B cell (primary cell): ENCODE results near the gene TCF3. TPM values are rescaled to one million over a fixed set of nuclear protein-coding genes. Genes with fewer than 3 reads are reported as not detected.

Experiments used
- ATAC-seq: fragments of 200-7000 bp; cut with Tn5 transposase; one replicate; pipeline ENCODE4 v1.10.0; 2021; ENCODE audit warnings: low read depth, mild to moderate bottlenecking, moderate number of reproducible peaks, moderate library complexity
- CTCF ChIA-PET: fragments of 350-600 bp; sonication (Branson Sonifier 250); formaldehyde crosslinking; loops from one replicate; lab custom pipeline; 2021; ENCODE audit warnings: antibody characterized with exemption, inconsistent platforms; lab: Charles Lee
- POLR2A ChIA-PET: fragments of 350-600 bp; sonication (Branson Sonifier 250); formaldehyde crosslinking; loops from one replicate; lab custom pipeline; 2021; ENCODE audit warnings: antibody characterized with exemption; lab: Charles Lee
- DNase-seq: peaks from one replicate; pipeline ENCODE4 v3.0.0; 2013
- H2AFZ ChIP-seq: 2 replicates; pipeline ENCODE4 v1.6.1; 2012; ENCODE audit warnings: mild to moderate bottlenecking, low read depth, low read length; ENCODE audit not compliant: insufficient read depth, poor library complexity, severe bottlenecking
- H3K27ac ChIP-seq, 2 donors: 1 replicate in 1 of 2; 2 replicates in 1 of 2; pipeline ENCODE4 v1.5.1; 2012 to 2013; ENCODE audit warnings: low read length in 2 of 2, mild to moderate bottlenecking in 2 of 2, moderate library complexity in 1 of 2
- H3K27me3 ChIP-seq, 4 experiments: fragments of 200-600 bp in 1 of 4; sonication (generic) in 1 of 4; replicated peaks in 1 of 4; 1 replicate in 2 of 4; 2 replicates in 2 of 4; pipeline versions ENCODE4 v1.6.1 to v1.7.0; 2013 to 2016; ENCODE audit warnings: low read length in 3 of 4, mild to moderate bottlenecking in 2 of 4, mixed read lengths in 1 of 4, moderate library complexity in 1 of 4; ENCODE audit not compliant: insufficient read depth in 4 of 4, control insufficient read depth in 3 of 4; ENCODE audit errors: control extremely low read depth in 1 of 4
- H3K36me3 ChIP-seq, 2 experiments: replicated peaks in 1 of 2; 1 replicate in 1 of 2; 2 replicates in 1 of 2; pipeline versions ENCODE4 v1.6.1 to v1.7.1; 2013; ENCODE audit warnings: low read length in 1 of 2; ENCODE audit not compliant: insufficient read depth in 2 of 2, control insufficient read depth in 1 of 2; ENCODE audit errors: control extremely low read depth in 1 of 2, extremely low read depth in 1 of 2
- H3K4me1 ChIP-seq, 2 donors: fragments of 200-600 bp in 1 of 2; sonication (generic) in 1 of 2; 1 replicate in 1 of 2; 2 replicates in 1 of 2; pipeline versions ENCODE4 v1.5.1 to v1.6.1; 2013 to 2017; ENCODE audit warnings: low read length in 2 of 2; ENCODE audit not compliant: control insufficient read depth in 2 of 2, insufficient read depth in 2 of 2
- H3K4me2 ChIP-seq: replicated peaks from 2 replicates; pipeline ENCODE3; 2012; ENCODE audit warnings: mild to moderate bottlenecking, low read depth, low read length; ENCODE audit not compliant: poor library complexity, severe bottlenecking
- H3K4me3 ChIP-seq, 5 experiments: fragments of 200-600 bp in 1 of 5; sonication (generic) in 1 of 5; 1 replicate in 3 of 5; 2 replicates in 2 of 5; pipeline versions ENCODE4 v1.5.1 to v1.7.0; 2011 to 2016; ENCODE audit warnings: low read length in 4 of 5, mild to moderate bottlenecking in 4 of 5, low read depth in 2 of 5, control low read depth in 1 of 5, moderate library complexity in 1 of 5; ENCODE audit not compliant: insufficient read depth in 1 of 5; ENCODE audit errors: control extremely low read depth in 1 of 5, extremely low read depth in 1 of 5
- H3K79me2 ChIP-seq: fragments of 200-600 bp; sonication (generic); one replicate; pipeline ENCODE4 v1.6.0; 2016; ENCODE audit warnings: low read length; ENCODE audit not compliant: control insufficient read depth, insufficient read depth
- H3K9ac ChIP-seq: fragments of 200-600 bp; sonication (generic); 2 replicates; pipeline ENCODE4 v1.6.1; 2017; ENCODE audit warnings: mild to moderate bottlenecking, low read length, moderate library complexity
- H3K9me3 ChIP-seq, 3 donors: one replicate each; pipeline versions ENCODE4 v1.6.1 to v1.7.1; 2013; ENCODE audit warnings: low read length in 2 of 3; ENCODE audit not compliant: control insufficient read depth in 2 of 3, insufficient read depth in 1 of 3; ENCODE audit errors: control extremely low read depth in 1 of 3
- H4K20me1 ChIP-seq: 2 replicates; pipeline ENCODE4 v1.6.0; 2012; ENCODE audit warnings: mild to moderate bottlenecking, low read length; ENCODE audit not compliant: insufficient read depth, control insufficient read depth, poor library complexity, severe bottlenecking
- H3K27ac Mint-ChIP-seq: one replicate; pipeline ENCODE4 v1.8.0; 2021; ENCODE audit warnings: mixed read lengths
- H3K27me3 Mint-ChIP-seq: one replicate; pipeline ENCODE4 v1.8.0; 2021; ENCODE audit warnings: mixed read lengths
- H3K4me1 Mint-ChIP-seq: one replicate; pipeline ENCODE4 v1.8.0; 2021; ENCODE audit warnings: mixed read lengths
- H3K4me3 Mint-ChIP-seq: one replicate; pipeline ENCODE4 v1.8.0; 2021; ENCODE audit warnings: mixed read lengths
- H3K9me3 Mint-ChIP-seq: one replicate; pipeline ENCODE4 v1.8.0; 2022; ENCODE audit warnings: mixed read lengths; ENCODE audit not compliant: insufficient read depth
- EZH2 ChIP-seq: IDR thresholded peaks from 2 replicates; pipeline ENCODE4 v1.6.1; 2012; ENCODE audit warnings: borderline replicate concordance, low read depth, mild to moderate bottlenecking, moderate library complexity, low read length; ENCODE audit not compliant: insufficient read depth, poor library complexity, severe bottlenecking
- WGBS: methylation state at CpG from one replicate; pipeline ENCODE4 v1.1.5; 2013; ENCODE audit warnings: missing lambda C conversion rate; ENCODE audit not compliant: insufficient coverage; 5-methylcytosine and 5-hydroxymethylcytosine counted together
- intact Hi-C: fragments of 100-400 bp; cut with micrococcal nuclease; formaldehyde crosslinking; loops from one replicate; pipeline ENCODE4 v1.10.0; 2022
- polyA plus RNA-seq: library from polyadenylated mRNA; depleted of rRNA; stranded (reverse); fragments of >200 nt; gene quantifications from 2 replicates; pipeline ENCODE4 v1.2.3, GENCODE V29; 2012
- total RNA-seq, 2 donors: library from RNA; stranded (reverse); fragments of 120-200 nt in 1 of 2; gene quantifications; 1 replicate in 1 of 2; 2 replicates in 1 of 2; pipeline versions ENCODE4 v1.2.3 to v1.2.4, GENCODE V29; 2013 to 2022
- TF ChIP-seq, protein P1 (sequence below): fragments of 200-600 bp; IDR thresholded peaks from one replicate; pipeline ENCODE4 v1.8.0; 2022; ENCODE audit warnings: antibody characterized with exemption, mild to moderate bottlenecking

The TCF3 gene
- total and polyA plus RNA-seq, 2 donors (not counting 1 experiment from before 2014, with no cell fraction given), result 278 to 588 TPM

- H3K9ac ChIP-seq, result no peak overlapping the region
Observed at GRCh38 chr19:1615156-1615765, 37.2 kb downstream of the TCF3 start.

More at GRCh38 chr19:1615156-1615765, 37.2 kb downstream of the TCF3 start:
- Histone ChIP-seq H3K79me2 (peaks cover 22% of the 10 kb centered on the region), H3K27me3 (no peaks in the 10 kb centered on the region), H3K4me1 (peaks cover 19 to 36% of the 10 kb centered on the region in 2 donors), H3K4me2 (no peak overlapping the region), H3K36me3 (peaks cover 0 to 80% of the 10 kb centered on the region in 2 experiments), H4K20me1 (peaks cover 99% of the 10 kb centered on the region), H2AFZ (no peak overlapping the region), H3K4me3 (no peak overlapping the region), H3K9me3 (no peaks in the 10 kb centered on the region), H3K27ac (no peak overlapping the region)
- no peak for ATAC-seq
- H3K27ac Mint-ChIP-seq, result peak overlapping the region; percentile 15
- H3K4me1 Mint-ChIP-seq, result peaks cover 30% of the 10 kb centered on the region
- H3K9me3 Mint-ChIP-seq, result no peaks in the 10 kb centered on the region
- CTCF ChIA-PET, result interaction anchor here (1.2 kb wide), 1 partner anchor 210 kb away, joined by 3 read pairs; no protein-coding TSS in a partner anchor
- H3K4me3 Mint-ChIP-seq, result no peak overlapping the region
- no peak for TF ChIP-seq EZH2
- TF ChIP-seq, protein P1, sequence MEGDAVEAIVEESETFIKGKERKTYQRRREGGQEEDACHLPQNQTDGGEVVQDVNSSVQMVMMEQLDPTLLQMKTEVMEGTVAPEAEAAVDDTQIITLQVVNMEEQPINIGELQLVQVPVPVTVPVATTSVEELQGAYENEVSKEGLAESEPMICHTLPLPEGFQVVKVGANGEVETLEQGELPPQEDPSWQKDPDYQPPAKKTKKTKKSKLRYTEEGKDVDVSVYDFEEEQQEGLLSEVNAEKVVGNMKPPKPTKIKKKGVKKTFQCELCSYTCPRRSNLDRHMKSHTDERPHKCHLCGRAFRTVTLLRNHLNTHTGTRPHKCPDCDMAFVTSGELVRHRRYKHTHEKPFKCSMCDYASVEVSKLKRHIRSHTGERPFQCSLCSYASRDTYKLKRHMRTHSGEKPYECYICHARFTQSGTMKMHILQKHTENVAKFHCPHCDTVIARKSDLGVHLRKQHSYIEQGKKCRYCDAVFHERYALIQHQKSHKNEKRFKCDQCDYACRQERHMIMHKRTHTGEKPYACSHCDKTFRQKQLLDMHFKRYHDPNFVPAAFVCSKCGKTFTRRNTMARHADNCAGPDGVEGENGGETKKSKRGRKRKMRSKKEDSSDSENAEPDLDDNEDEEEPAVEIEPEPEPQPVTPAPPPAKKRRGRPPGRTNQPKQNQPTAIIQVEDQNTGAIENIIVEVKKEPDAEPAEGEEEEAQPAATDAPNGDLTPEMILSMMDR, result no peak
- WGBS, result 98% methylated on average over 36 of the region's 41 CpGs
- intact Hi-C loops, result no loop called here
- no peak for DNase-seq
- H3K27me3 Mint-ChIP-seq, result no peaks in the 10 kb centered on the region
- POLR2A ChIA-PET, result no interaction called here
